NOMO-1 (cell line): Measurements from ENCODE around the gene PPP2R5E.

ENCODE experiments used
- DNase-seq, 2 experiments: peaks; one replicate each; lab custom pipeline; 2025; ENCODE audit not compliant: unreplicated experiment in 2 of 2; lab: John Stamatoyannopoulos, UW

PPP2R5E gene

GRCh38 chr14:63435838-63436237, 107.3 kb downstream of the PPP2R5E start:
- no peak for DNase-seq

DNA sequence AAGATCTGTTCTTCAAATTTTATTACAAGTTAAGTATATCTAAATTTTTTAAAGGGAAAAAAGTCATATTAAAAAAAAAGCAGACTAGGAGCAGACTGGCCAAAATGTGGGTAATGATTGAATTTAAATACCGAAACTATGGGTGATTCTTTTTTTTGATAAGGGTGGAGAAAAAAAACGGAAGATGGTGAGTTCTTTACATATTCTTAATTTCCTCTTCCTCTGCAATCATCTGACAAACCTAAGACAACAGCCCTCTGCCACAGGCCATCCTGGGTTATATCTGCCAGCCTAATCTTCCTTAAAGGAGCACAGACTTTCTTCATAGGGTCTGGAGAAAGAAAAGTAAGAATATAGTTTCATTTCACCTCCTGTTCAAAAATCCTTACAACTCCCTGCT, 108.0 kb downstream of the PPP2R5E start:
- peak in 1 of 2 experiments; percentile 37 for DNase-seq

DNA sequence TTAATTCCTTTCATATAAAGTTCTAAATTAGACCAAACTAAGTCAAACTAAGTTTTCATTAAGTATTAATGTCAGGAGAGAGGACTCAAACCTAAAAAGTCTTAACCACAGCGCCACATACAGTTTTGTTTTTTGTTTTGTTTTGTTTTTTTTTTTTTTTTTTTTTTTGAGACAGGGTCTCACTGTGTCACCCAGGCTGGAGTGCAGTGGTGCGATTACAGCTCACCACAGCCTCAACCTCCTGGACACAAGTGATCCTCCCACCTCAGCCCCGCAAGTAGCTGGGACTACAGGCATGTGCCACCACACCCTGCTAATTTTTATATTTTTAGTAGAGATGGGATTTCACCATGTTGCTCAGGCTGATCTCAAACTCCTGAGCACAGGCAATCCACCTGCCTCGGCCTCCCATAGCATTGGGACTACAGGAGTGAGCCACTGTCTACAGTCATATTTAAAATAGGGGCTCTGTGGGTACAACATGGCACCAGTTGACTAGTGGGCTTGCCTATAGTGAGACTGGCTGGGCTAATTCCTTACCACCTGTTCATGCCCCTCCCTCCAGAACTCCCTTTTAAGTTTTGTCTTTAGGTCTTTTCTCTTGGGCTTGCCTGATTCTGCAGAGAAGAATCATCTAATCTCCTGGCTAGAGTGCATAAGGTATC, 110.2 kb downstream of the PPP2R5E start:
- DNase-seq: no peak

GRCh38 chr14:63432228-63432627, 110.9 kb downstream of the PPP2R5E start:
- no peak for DNase-seq

- DNase-seq: no peak
These were observed 111.7 kb downstream of the PPP2R5E start for GRCh38 chr14:63431466-63431865.

DNA sequence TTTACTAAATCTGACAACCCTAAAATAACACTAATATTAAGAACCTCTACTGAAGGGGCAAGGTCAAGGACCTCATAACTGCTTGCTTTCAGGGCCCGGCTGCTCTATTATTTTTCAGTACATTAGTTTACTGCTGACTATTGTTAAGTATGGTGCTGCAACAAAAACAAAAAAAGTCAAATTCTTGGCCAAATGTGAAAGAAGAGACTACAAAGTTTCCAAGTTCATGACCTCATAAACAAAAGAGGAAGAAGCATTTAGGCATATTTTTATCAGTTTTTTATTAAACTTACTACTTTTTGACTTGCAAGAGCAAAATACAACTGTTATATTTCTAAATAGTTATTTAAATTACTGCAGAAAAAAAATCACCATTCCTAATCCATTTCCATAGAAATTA, 114.7 kb downstream of the PPP2R5E start:
- DNase-seq: no peak

GRCh38 chr14:63426838-63427352, 116.3 kb downstream of the PPP2R5E start:
- no peak for DNase-seq

- DNase-seq: no peak
These were observed 119.3 kb downstream of the PPP2R5E start for GRCh38 chr14:63423889-63424288.

GRCh38 chr14:63423381-63423780, 119.8 kb downstream of the PPP2R5E start:
- DNase-seq: no peak

GRCh38 chr14:63421919-63422318, 121.3 kb downstream of the PPP2R5E start:
- no peak for DNase-seq

- no peak for DNase-seq
These were observed 122.0 kb downstream of the PPP2R5E start for GRCh38 chr14:63421226-63421625.

DNA sequence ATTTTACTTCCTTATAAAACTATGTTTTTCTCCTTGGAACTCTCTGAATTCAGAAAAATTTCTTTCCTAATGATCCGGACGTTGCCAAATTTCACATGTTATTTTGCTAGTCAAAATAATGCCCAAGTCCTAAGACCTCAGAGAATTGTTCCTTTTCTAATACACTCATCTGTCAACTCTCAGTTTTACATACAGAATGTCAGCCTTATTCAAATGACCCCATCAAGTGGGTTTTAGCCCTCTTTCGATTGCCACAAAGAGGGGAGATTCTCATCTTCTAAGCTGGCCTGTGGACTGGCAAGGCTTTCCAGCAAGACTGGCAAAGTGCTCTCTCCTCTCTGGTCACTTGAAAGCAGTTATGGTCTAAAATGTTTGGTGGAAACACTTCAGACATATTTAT, 125.2 kb downstream of the PPP2R5E start:
- no peak for DNase-seq

DNA sequence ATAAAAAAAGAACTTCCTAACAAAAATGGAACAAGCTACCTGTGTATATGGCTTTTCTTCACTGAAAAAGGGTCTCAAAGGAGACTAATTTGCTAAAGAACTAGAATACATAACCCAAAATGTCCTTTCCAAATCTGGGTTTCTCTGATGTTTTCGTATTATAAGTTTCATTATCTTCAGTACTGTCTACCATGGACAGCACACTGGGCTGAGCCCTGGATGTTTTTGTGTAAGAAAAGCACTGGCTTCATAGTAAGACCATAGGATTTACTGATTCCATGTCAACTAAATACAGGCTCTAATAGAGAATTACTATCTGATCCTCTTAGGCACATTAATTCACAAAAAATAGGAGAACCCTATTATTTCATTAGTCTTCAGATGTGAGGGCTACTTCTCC, 130.2 kb downstream of the PPP2R5E start:
- no peak for DNase-seq

GRCh38 chr14:63406333-63406732, 136.8 kb downstream of the PPP2R5E start:
- no peak for DNase-seq

DNA sequence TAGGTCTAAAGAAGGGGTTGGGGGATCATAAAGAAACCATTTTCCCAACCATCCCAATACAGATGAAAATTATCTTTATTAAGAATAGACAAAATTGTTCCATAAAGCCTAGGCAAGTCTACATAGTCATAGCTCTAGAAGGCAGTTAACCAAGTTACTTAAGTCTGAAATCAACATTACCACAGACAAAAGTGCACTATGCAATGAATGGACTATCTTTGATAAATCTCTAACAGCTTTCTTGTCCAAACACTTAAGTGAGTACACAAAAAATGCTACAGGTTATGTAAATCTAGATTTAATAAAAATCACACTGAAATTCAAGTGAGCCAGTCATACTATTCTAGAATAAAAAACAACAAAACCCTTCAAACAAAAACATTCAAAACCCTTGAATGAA, 137.5 kb downstream of the PPP2R5E start:
- no peak for DNase-seq

DNA sequence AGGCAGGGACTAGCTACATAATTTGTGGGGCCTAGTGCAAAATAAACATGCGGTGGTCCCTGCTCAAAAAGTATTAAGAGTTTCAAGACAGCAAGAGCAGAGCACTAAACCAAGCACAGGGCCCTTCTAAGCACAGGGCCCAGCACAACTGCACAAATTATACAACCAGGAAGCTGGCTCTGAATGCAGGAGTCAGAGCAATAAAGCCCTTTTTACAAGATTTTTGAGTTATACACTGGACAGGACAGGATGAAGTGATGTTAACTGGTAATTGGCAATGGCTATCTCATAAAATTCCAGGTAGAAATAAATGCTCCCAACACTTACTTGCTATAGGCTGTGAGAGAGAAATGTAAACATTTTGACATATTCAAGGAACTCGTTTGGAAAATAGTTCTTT, 138.3 kb downstream of the PPP2R5E start:
- no peak for DNase-seq

GRCh38 chr14:63401646-63402045, 141.5 kb downstream of the PPP2R5E start:
- DNase-seq: no peak

GRCh38 chr14:63398952-63399351, 144.2 kb downstream of the PPP2R5E start:
- no peak for DNase-seq

DNA sequence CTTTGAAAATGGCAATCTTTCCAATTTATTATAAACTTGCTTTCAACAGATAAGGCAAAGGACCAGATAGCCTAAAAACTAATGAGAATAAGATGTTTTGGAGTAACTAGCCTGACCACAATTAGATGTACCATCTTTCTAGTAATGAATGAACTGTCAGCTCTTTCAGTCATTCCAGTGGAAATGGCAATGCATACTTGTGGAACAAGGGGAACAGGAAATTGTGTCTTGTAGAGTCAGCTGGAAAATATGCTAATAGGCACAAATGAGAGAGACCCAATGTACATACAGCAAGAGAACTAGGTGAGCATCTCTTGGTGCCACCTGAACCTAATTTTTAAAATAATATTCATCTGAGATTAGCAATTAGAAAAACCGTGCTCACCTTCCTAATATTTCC, 148.3 kb downstream of the PPP2R5E start:
- no peak for DNase-seq

DNA sequence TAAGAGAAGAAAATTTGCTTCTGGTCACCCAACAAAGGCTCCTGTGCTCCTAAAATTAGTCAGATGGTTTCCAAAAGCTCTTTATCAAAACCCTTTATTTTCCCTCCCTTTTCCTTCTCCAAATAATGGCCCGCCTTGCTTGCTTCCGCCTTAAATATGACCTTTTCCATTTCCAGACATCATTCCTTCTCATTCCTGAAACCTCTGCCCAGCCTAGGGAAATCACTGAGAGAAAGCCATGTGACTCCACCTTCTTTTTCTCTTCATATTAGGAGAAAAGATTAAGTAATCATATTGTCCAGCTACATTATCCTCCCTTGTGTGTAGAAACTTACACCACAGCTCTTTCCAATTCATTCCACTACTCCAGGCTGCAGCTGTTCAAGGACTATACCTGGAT, 148.7 kb downstream of the PPP2R5E start:
- no peak for DNase-seq

DNA sequence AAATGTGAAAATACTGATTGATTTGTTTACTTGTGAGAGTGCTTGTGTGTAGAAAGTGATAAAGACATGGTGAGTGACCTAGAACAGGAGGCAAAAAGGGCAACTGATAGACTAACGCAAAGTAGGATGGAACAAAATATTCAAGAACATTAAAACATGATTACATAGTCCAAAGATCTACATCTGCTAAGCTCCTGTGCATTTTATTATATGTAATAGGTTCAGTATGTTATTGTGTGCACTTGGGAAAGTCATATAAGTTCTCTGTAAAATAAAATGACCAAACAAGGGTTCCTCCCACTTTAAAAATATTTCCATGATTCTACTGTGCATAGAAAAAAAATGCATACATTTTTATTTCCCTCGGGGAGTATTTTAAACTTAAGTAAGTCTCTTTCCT, 150.2 kb downstream of the PPP2R5E start:
- no peak for DNase-seq

DNA sequence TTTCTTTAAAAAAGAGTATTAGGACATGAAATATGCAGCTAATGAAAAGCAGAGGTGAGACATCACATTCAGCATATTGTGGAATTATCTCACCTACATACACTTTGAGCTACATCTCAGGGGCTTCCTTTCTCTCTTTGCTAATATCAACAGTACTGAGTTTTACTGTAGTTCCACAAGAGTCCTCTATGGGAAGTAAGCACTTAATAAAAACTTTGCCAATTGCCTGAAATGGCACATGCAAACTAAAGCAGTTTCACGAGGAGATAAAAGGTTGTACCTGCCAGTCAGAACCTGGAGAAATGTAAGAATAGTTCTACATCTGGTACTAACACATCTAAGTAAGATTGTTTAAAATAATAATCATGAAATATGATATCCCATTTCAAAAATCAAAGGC, 150.9 kb downstream of the PPP2R5E start:
- no peak for DNase-seq
